Measurements from ENCODE around the gene SIPA1L3. TPM values are rescaled to one million over a fixed set of nuclear protein-coding genes. Genes with fewer than 3 reads are reported as not detected.

SIPA1L3 gene
- total and polyA plus RNA-seq, 10 of the 15 experiments (the other 5 are each of a cell fraction or from before 2014, with no cell fraction given), result 0.24 to 66.2 (median 19.1) TPM

- H3K9me3 ChIP-seq (replicated peaks; ENCODE audit: control insufficient read depth, insufficient read depth, low read length), result no peaks in the 10 kb centered on the region; the same call in 2 of the 3 replicates
- no peaks in the 10 kb centered on the region for H4K20me1 ChIP-seq (ENCODE audit: control insufficient read depth, insufficient read depth)
- no peak overlapping the region for H3K4me3 ChIP-seq
- no peak for ATAC-seq
- WGBS (ENCODE audit: insufficient coverage, insufficient replicate concordance, low lambda C conversion rate, missing lambda C conversion rate), result 98% methylated on average over 2 of the region's 2 CpGs
- no peak for FAIRE-seq
- no peak overlapping the region for H3K9ac ChIP-seq (ENCODE audit: control insufficient read depth, insufficient read depth, low read length)
- RAD21 ChIA-PET (ENCODE audit: unreplicated experiment), result interaction anchor here (0.9 kb wide), 1 partner anchor 18 kb away, joined by 3 read pairs; no protein-coding TSS in a partner anchor
- H3K27me3 ChIP-seq (replicated peaks in 1 of 2; ENCODE audit: control insufficient read depth in 2 of 2, insufficient read depth in 2 of 2, low read length in 1 of 2), result no peaks in the 10 kb centered on the region
- no TSS peak for BruUV-seq (replicated peaks)
- H3K4me2 ChIP-seq (ENCODE audit: control insufficient read depth, insufficient read depth), result no peak overlapping the region
- SMC1A ChIA-PET (ENCODE audit: uncharacterized antibody, unreplicated experiment), result interaction anchor here (1.1 kb wide), 1 partner anchor 58 kb away, joined by 5 read pairs; no protein-coding TSS in a partner anchor
- no peak for DNase-seq (ENCODE audit: low read depth, low spot score)
- no peak for TF ChIP-seq HDAC2 (IDR thresholded peaks at IDR 0.05)
- TF ChIP-seq ZZZ3 (IDR thresholded peaks at IDR 0.05; ENCODE audit: control insufficient read depth, insufficient read length, low read depth), result no peak
- TF ChIP-seq STAT1 (conservative IDR thresholded peaks at IDR 0.05), result no peak
- no peak for TF ChIP-seq SREBF1 (IDR thresholded peaks at IDR 0.05; ENCODE audit: low read length)
- no peak for TF ChIP-seq GATAD2B (conservative IDR thresholded peaks at IDR 0.05; ENCODE audit: low read depth)
- no peak for TF ChIP-seq NR2C2 (IDR thresholded peaks at IDR 0.05; ENCODE audit: borderline replicate concordance, control insufficient read depth, insufficient read length, low read depth)
- no peak for TF ChIP-seq SP1 (IDR thresholded peaks at IDR 0.05; ENCODE audit: low read depth, low read length)
- TF ChIP-seq ZNF207 (IDR thresholded peaks at IDR 0.05; ENCODE audit: borderline replicate concordance), result no peak
- no peak for TF ChIP-seq EGR1 (IDR thresholded peaks at IDR 0.05; ENCODE audit: borderline replicate concordance in 1 of 2, low read depth in 2 of 2, low read length in 2 of 2)
- TF ChIP-seq ZNF274 (IDR thresholded peaks at IDR 0.05; ENCODE audit: insufficient read depth, insufficient read length), result no peak
- TF ChIP-seq ZBED1 (IDR thresholded peaks at IDR 0.05; ENCODE audit: borderline replicate concordance), result no peak
- TF ChIP-seq MEF2A (IDR thresholded peaks at IDR 0.05; ENCODE audit: insufficient read depth, low read depth, low read length), result no peak
- no peak for TF ChIP-seq RAD51 (IDR thresholded peaks at IDR 0.05)
- no peak for TF ChIP-seq BHLHE40 (IDR thresholded peaks at IDR 0.05; ENCODE audit: borderline replicate concordance in 1 of 2, low read depth in 2 of 2, low read length in 1 of 2)
- TF ChIP-seq MTA2 (IDR thresholded peaks at IDR 0.05; ENCODE audit: low read depth), result no peak
- no peak for TF ChIP-seq ZSCAN29 (IDR thresholded peaks at IDR 0.05)
- no peak for TF ChIP-seq NR2C1 (IDR thresholded peaks at IDR 0.05)
- TF ChIP-seq STAT3 (IDR thresholded peaks at IDR 0.05; ENCODE audit: low read depth, low read length), result no peak
- TF ChIP-seq ZNF384 (IDR thresholded peaks at IDR 0.05; ENCODE audit: borderline replicate concordance, low read depth, low read length), result no peak
- TF ChIP-seq RCOR1 (conservative IDR thresholded peaks at IDR 0.05; ENCODE audit: low read depth, low read length), result no peak
- H3K79me2 ChIP-seq (ENCODE audit: control insufficient read depth, insufficient read depth, low read length), result peaks cover 40% of the 10 kb centered on the region
- peaks cover 2 to 6% of the 10 kb centered on the region in 2 experiments for H3K36me3 ChIP-seq (ENCODE audit: control insufficient read depth in 2 of 2, insufficient read depth in 2 of 2, low read length in 1 of 2)
- CTCF ChIA-PET, result no interaction called here
- in situ Hi-C loops (cut with MboI) (no loop called here), intact Hi-C loops (cut with micrococcal nuclease; ENCODE audit: unreplicated experiment) (no loop called here)
- peaks cover 39% of the 10 kb centered on the region for H3K4me1 ChIP-seq (ENCODE audit: control insufficient read depth, insufficient read depth, low read length)
- POLR2A ChIA-PET, result interaction anchor here (1.4 kb wide), 1 partner anchor 15 kb away, joined by 3 read pairs; no protein-coding TSS in a partner anchor
- H3K27ac ChIP-seq (ENCODE audit: control insufficient read depth, insufficient read depth), result no peak overlapping the region
- H2AFZ ChIP-seq (ENCODE audit: control insufficient read depth, low read depth, low read length), result no peak overlapping the region
These were observed 124.4 kb downstream of the SIPA1L3 start for GRCh38 chr19:38031423-38031770.

Data from GM12878 (cell line).